Measurements from ENCODE around the gene DCP1A. TPM values are rescaled to one million over a fixed set of nuclear protein-coding genes. Genes with fewer than 3 reads are reported as not detected.

The DCP1A gene
- total and polyA plus RNA-seq, 9 of the 15 experiments (the other 6 are each of a cell fraction or from before 2014, with no cell fraction given), result 6.6 to 33.7 (median 13.3) TPM

DNA sequence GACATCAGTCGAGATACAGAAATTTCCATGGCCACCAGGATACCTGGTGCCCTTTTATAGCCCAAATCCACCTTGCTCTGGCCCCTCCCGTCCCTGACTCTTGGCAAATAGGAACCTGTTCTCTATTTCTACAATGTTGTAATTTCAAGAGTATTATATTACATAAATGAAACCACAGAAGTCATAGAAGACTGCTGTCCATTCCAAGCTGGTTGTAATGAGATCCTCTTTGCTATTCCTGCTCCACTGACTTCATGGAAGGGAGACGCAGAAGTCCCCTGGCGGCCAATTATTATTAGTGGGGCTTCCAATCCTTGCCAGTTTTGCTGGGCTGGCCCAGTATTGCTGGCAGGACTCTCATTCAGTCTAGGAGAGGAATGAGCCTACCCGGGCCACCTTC is 26.6 kb downstream of the DCP1A start:
- H3K4me3 ChIP-seq, result no peak overlapping the region
- WGBS (ENCODE audit: insufficient coverage, low coverage, missing lambda C conversion rate), result 90% methylated on average over 5 of the region's 5 CpGs
- peaks cover 19% of the 10 kb centered on the region for H3K36me3 ChIP-seq (ENCODE audit: control insufficient read depth, insufficient read depth, low read length)
- H3K9me3 ChIP-seq (replicated peaks; ENCODE audit: control insufficient read depth, insufficient read depth, low read depth, low read length), result no peaks in the 10 kb centered on the region
- H2AFZ ChIP-seq (ENCODE audit: low read depth, low read length), result no peak overlapping the region
- peaks cover 6% of the 10 kb centered on the region; the same call in 1 of the 2 replicates for H4K20me1 ChIP-seq (replicated peaks; ENCODE audit: control insufficient read depth, insufficient read depth, low read length)
- no peak overlapping the region for H3K4me2 ChIP-seq (ENCODE audit: insufficient read depth, low read length)
- ATAC-seq, result no peak
- ChIA-PET POLR2A (interaction anchor here (1.6 kb wide), 1 partner anchor 14 kb away, joined by 4 read pairs; no protein-coding TSS in a partner anchor), CTCF (ENCODE audit: low intra/inter-chr PET ratio) (no interaction called here)
- no peak for DNase-seq (ENCODE audit: extremely low read depth in 1 of 4, low spot score in 3 of 4)
- no peaks in the 10 kb centered on the region for H3K9me1 ChIP-seq (ENCODE audit: control insufficient read depth, insufficient read depth, low read length)
- H3K79me2 ChIP-seq (ENCODE audit: control insufficient read depth, insufficient read depth, low read length), result peaks cover 8% of the 10 kb centered on the region; the same call in 2 of the 3 replicates
- TF ChIP-seq NFE2L1 (tag; IDR thresholded peaks at IDR 0.05; ENCODE audit: borderline replicate concordance, low read depth) (no peak), ZNF354B (CRISPR knock-in tag; IDR thresholded peaks at IDR 0.05) (no peak), ETV1 (tag; conservative IDR thresholded peaks at IDR 0.05; ENCODE audit: low read depth) (no peak), ETV6 (IDR thresholded peaks at IDR 0.05; ENCODE audit: borderline replicate concordance in 1 of 2, low read depth in 2 of 2, low read length in 1 of 2) (no peak), ETV6 (CRISPR knock-in tag; IDR thresholded peaks at IDR 0.05; ENCODE audit: borderline replicate concordance) (no peak), SLC30A9 (CRISPR knock-in tag; IDR thresholded peaks at IDR 0.05) (no peak), PHF21A (IDR thresholded peaks at IDR 0.05; ENCODE audit: borderline replicate concordance, low read depth) (no peak), NUFIP1 (IDR thresholded peaks at IDR 0.05; ENCODE audit: partially characterized antibody) (no peak), ZNF668 (CRISPR knock-in tag; IDR thresholded peaks at IDR 0.05) (no peak)
- TF ChIP-seq, protein P1, sequence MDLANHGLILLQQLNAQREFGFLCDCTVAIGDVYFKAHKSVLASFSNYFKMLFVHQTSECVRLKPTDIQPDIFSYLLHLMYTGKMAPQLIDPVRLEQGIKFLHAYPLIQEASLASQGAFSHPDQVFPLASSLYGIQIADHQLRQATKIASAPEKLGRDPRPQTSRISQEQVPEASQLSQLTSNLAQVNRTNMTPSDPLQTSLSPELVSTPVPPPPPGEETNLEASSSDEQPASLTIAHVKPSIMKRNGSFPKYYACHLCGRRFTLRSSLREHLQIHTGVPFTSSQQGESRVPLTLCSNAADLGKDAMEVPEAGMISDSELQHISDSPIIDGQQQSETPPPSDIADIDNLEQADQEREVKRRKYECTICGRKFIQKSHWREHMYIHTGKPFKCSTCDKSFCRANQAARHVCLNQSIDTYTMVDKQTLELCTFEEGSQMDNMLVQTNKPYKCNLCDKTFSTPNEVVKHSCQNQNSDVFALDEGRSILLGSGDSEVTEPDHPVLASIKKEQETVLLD (IDR thresholded peaks at IDR 0.05), result no peak
- TF ChIP-seq, protein P2, sequence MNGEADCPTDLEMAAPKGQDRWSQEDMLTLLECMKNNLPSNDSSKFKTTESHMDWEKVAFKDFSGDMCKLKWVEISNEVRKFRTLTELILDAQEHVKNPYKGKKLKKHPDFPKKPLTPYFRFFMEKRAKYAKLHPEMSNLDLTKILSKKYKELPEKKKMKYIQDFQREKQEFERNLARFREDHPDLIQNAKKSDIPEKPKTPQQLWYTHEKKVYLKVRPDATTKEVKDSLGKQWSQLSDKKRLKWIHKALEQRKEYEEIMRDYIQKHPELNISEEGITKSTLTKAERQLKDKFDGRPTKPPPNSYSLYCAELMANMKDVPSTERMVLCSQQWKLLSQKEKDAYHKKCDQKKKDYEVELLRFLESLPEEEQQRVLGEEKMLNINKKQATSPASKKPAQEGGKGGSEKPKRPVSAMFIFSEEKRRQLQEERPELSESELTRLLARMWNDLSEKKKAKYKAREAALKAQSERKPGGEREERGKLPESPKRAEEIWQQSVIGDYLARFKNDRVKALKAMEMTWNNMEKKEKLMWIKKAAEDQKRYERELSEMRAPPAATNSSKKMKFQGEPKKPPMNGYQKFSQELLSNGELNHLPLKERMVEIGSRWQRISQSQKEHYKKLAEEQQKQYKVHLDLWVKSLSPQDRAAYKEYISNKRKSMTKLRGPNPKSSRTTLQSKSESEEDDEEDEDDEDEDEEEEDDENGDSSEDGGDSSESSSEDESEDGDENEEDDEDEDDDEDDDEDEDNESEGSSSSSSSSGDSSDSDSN (IDR thresholded peaks at IDR 0.05; ENCODE audit: borderline replicate concordance in 1 of 2, low read depth in 2 of 2, low read length in 2 of 2), result no peak
- TF ChIP-seq, protein P3, sequence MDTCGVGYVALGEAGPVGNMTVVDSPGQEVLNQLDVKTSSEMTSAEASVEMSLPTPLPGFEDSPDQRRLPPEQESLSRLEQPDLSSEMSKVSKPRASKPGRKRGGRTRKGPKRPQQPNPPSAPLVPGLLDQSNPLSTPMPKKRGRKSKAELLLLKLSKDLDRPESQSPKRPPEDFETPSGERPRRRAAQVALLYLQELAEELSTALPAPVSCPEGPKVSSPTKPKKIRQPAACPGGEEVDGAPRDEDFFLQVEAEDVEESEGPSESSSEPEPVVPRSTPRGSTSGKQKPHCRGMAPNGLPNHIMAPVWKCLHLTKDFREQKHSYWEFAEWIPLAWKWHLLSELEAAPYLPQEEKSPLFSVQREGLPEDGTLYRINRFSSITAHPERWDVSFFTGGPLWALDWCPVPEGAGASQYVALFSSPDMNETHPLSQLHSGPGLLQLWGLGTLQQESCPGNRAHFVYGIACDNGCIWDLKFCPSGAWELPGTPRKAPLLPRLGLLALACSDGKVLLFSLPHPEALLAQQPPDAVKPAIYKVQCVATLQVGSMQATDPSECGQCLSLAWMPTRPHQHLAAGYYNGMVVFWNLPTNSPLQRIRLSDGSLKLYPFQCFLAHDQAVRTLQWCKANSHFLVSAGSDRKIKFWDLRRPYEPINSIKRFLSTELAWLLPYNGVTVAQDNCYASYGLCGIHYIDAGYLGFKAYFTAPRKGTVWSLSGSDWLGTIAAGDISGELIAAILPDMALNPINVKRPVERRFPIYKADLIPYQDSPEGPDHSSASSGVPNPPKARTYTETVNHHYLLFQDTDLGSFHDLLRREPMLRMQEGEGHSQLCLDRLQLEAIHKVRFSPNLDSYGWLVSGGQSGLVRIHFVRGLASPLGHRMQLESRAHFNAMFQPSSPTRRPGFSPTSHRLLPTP (IDR thresholded peaks at IDR 0.05; ENCODE audit: borderline replicate concordance, extremely low read depth, insufficient read length), result no peak
- intact Hi-C loops (cut with micrococcal nuclease), result no loop called here
- no peaks in the 10 kb centered on the region for H3K27me3 ChIP-seq (ENCODE audit: control insufficient read depth in 2 of 2, insufficient read depth in 2 of 2, low read length in 2 of 2)
- in situ Hi-C loops (cut with MboI), result no loop called here
- peaks cover 0 to 5% of the 10 kb centered on the region in 2 experiments; a peak in 2 of 5 replicates for H3K4me1 ChIP-seq (replicated peaks in 1 of 2; ENCODE audit: control insufficient read depth in 2 of 2, insufficient read depth in 2 of 2, low read length in 2 of 2)
- H3K9ac ChIP-seq (ENCODE audit: insufficient read depth in 1 of 2, low read depth in 2 of 2, low read length in 2 of 2), result no peak overlapping the region
- H3K27ac ChIP-seq (ENCODE audit: extremely low read depth, low read depth, low read length), result no peak overlapping the region
- BruUV-seq (replicated peaks), result no TSS peak
- no peak for FAIRE-seq

Measured in K562 (cell line).